NCI-H146 (cell line): ENCODE results near the gene LRMDA.

ENCODE experiments used
- DNase-seq: peaks from one replicate; lab custom pipeline; 2025; lab: John Stamatoyannopoulos, UW

Gene LRMDA

DNA sequence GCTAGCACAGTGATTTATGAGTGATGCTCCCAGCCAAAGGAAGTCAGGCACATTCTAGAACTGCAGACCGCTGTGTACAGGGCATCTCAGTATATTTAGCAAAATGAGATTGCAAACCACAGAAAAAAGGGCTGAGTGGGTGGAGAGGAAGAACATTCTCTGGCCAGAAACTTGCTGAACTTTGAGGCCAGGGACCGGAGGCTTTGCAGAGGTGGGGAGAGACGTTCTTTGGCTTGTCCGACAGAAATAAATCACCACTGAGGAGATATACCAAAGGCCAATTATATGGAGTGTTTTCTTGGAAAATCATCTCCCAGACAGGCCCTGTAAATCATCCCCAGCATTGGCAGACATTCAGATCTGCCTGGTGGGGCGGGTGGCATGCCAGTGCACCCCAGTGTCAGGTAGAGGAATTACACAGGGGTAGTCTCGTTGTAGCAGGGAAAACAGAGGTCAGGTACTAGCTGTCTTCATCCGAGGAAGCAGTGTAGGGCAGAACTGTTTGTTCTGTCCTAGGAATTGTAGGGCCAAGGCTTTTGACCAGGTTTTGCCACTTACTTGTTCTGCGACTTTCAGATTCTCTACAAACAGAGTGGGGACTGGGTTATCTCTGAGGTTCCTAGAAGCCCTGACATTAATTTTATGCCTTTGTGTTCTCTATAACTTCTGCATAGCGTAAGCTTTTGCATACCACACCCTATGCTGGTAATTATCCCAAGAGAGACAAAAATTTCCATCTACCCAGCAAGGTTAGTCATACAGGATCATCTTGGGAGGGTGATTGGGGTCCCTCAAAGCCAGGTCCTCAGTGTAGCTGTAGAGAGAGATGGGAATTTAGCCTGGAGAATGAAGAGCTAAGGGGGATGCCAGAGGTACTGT, 655.6 kb downstream of the LRMDA start:
- peak; percentile 60 for DNase-seq

DNA sequence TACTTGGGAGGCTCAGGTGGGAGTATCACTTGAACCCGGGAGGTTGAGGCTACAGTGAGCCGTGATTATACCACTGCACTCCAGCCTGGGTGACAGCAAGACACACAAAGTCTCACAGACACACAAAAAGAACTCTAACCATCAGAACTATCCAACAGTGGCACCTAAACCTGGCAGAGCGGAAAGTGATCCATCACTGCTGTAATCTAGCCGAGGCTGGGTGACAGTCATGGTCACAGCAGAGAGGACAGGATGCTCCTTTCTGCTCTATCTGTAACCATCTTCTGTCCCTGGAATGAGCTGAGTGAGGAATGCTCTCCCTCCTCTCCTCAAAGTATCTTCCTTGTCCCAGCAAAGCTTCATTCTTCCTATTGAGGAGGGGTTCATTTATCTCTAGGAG, 656.6 kb downstream of the LRMDA start:
- no peak for DNase-seq

DNA sequence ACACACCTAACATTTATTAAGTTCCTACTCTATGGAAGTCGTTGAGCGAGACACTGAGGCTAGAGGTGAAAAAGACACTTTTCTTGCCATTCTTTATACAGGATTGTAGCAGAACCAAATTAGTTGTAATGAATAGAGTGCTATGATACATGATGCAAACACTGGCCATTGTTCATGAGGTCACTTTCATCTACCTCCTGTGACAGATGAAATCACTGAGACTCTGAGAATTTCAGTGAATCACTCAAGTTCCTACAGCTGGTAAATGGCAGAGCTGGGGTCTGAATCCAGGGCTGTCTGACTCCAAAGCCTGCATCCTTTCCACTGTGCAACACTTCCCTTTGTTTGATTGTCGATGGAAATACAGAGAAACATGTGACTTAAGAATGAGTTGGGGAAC, 657.6 kb downstream of the LRMDA start:
- no peak for DNase-seq

DNA sequence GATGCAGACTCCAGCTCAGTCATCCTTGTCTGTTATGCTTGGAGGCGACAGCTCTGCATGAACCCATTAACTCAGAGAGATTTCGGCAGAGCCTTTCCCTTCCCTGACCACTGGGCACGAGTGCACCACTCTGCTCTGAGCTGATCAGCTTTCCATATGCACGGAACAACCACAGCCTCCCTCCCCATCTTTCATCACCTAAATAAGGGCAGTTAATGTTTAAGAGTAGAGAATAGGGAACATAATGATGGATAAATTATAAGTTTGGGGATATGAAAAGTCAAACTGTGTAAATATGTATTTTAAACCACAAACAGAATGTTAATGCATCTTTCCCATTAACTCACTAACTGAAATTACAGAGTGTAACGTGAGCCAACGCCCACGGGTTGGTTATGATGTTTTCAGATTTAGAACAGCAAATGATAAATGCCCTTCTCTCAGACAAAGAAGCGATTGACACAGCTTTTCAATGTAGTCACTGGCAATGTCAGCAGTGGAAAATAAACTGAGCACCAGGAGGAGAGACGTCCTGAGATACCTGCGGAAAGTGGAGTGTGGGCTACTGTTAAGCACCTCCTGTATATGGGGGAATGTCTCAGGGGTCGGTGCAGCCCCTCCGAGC, 658.2 kb downstream of the LRMDA start:
- DNase-seq, result peak; percentile 41

DNA sequence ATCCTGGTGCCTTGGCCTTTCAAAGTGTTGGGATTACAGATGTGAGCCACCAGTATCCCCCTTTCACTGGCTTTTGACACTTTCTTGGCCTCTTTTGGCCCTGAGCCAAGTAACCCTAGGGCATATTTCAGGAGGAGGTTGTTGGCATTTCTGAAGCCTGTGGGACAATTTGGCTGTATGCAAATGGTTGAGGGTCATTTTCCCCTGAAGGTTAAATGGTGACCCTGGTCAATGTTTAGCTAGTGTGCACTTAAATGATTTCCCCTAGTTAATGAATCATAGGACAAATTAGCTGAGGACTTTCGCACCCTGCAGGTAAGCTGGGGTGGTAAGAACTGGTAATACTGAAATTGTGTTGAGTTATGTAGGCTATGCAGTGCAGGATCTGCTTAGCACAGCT, 660.5 kb downstream of the LRMDA start:
- peak; percentile 48 for DNase-seq

DNA sequence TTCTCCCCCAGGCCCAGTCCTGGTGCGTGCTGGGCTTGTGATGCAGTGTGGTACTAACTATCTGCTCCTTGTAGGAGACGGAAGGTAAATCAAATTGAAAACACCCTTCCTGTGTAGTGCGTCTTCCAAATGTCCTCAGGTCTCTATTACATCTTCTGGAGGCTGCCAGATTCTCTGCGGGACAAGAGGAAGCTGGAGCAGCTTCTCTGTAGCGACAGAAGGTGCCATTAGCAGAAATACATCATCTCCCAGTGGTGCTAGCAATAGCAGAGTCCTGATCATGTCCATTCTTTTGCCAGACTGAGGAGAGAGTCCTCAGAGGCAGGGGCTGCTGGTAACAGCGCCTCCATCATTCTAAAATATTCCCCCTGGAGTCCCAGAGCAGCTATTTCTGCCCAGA, 675.2 kb downstream of the LRMDA start:
- no peak for DNase-seq

DNA sequence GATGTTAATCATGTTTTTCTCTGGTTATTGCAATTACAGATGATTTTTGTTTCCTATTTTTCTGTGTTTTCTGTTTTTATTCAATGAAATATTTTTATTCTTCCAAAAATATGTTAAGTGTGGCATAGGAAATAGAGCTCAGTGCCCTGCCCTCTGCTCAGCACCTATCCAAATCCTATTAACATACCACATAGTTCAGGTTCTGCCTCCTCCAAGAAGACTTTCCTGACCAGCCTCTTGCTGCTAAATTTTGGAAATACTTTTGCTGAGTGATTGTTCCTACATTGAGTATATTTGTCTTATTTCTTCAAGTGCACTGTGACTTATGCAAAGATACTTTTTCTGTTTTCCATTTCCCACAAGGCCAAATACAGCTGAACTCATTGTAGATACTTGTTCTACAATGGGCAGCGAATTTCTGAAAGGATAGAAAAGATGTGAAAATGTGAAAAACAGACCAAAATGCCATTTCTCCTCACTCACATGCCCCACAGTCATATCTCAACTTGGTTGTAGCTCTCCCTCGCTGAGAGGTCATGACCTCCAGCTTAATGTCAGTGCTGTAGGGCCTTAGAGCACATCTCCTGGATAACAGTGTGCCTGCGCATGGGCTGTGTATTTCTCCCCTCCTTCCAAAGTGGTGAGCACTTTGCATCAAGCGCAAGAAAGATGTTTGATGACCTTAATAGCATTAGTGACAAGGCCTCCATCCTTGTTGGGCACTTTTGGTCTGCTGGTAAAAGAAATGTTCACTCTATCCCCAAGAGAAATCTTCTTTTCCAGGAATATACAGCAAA, 677.3 kb downstream of the LRMDA start:
- DNase-seq, result no peak

DNA sequence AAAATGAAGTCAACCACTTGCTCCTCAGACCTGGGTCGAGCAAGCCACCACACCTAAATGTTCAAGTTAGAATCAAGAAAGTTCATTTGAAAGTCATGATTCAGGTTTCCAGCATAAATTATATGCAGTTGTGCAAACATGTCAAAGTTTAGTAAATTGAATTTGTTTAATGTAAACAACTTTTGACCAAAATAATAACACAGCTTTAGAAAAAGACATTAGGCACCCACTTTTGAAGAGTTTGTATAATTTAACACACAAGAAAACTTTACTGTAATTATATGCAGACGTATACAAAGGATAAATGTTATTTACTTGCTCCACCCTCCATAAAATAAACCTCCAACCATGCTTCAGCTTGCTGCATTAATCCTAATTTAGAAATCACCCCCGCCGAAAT, 680.0 kb downstream of the LRMDA start:
- no peak for DNase-seq

DNA sequence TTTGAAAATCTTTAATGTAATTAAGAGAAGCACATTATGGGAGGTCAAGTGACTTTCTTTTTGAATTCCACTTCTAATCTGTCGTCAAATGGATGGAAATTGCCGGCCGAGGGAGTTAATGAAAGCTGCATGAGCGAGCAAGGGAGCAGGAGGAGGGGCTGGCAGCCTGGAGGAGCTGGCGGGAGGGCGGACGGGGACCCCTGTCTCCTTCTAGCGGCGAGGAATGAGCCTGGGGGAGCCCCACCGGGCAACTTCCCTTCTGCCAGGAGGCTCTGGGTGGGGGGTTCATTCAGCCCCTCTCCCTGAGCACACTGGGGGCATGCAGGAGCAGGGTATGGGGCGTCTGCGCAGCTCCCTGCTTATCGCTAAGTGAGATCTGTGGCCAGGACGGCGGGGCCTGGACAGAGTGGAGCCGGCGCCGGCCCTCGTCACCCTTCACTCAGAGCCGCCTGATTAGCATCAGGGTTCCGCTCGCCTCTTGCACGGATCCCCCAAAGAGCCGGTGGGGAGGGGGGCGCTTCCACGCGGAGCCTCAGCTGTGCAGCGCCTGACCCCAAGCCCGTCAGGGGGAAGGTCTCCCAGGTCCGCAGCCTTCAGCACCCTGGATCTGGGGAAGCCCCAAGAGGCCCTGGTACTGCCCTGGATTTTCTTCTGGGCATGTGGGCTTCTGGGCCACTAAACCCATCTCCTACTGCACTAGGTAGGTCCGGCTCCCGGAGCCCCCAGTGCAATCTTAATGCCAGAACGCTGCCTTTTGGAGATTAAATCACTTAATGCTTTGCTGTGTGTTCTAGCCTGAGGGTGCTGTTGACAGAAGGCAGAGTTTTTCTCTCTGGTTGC, 680.8 kb downstream of the LRMDA start:
- DNase-seq, result no peak

DNA sequence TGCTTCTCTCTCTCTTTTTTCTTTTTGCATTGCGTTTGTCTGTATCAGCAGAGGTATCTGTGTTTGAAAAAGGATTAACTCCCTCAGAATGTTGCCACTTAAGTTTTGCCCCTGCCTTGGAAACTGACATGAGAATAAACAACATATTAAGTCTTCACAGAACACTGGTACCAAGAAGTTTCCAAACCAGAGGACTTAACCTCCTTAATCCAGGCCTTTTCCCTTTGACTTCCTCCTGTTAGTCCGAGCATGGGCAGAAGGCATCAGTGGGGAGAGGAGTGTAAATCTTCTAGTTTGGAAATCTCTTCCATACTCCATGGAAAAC, 681.4 kb downstream of the LRMDA start:
- DNase-seq, result no peak

DNA sequence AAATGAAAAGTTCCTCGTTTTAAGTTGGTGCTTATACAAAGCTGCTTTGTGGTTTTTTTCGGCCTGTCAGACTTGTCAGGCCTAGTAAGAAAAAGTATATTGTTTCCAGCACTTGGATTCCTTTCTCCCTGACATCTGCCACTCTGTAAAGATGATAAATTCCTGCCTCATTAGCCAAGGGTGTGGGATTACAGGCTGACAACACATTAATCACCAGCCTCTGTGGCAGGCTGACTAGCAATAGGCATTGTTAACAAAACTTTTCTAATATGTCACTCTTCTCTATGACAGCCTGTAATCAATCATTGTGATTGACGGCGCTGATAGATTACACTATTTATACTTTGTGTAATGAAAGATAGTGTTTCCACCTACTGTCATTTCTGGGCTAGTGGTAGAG, 682.5 kb downstream of the LRMDA start:
- peak; percentile 38 for DNase-seq

DNA sequence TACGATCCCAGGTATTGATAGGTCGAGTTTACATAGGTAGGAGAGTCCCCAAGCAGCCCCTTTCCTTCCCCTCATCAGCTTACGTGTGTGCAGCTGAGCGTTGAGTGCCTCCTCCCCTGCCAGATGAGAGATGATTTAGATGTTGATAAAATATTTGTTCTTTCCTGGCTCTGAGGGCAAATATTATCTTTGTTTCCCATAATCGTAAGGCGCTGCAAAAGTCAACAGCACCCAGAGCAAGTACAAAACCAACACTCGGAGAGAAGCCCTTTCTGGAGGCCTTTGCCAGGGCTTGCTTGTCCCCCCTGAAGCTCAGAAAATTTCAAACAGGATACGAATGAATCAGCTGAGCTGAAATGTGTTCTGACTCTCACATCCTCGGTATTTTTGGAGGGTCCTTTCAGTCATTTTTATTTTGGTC, 683.2 kb downstream of the LRMDA start:
- DNase-seq, result peak; percentile 83

DNA sequence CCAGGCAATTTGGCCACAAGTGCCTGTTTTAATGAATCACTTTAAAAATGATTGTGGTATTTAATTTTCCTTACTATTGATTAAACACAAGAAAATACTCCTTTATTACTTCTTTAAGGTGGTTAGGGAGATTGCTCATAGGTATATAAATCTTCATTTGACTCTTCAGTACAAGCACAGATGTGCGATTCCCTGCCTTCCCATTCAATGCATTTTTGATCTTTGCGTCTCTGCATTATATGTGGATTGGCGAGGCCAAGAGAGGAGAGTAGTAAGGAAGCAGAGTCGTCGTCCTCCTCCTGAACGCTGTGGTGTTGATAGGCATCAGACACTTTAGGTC, 683.7 kb downstream of the LRMDA start:
- DNase-seq, result no peak

DNA sequence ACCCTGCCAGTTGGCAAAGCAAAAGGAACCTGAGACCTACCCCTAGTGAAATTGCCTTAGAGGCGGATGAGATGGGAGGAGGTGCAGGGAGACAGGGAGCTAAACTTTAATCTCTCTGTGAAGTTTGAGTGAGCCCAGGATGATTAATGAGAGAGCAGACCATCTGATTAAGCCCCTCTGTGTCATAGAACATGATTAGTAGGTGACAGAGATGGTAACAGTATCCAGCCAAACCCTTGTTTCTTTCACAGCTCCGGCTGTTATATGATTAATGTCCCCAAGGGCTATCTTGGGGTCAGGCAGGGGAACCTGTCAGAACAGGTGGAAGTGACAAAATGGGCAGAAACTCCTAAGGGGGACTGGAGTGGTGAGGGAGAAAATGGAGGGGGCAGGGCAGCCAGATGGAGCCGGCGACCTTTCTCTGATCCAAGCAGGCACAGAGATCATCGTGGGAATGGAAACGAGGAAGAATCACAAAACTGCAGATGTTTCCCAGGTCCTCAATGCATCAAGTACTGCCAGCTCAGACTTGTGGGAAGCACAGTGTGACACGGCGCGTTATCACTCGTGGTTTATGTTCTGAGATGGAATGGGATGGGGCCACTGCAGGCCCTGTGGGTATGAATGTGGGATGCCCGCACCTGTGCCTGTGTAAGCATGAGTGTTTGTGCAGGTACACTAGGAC, 684.2 kb downstream of the LRMDA start:
- DNase-seq, result peak; percentile 61

DNA sequence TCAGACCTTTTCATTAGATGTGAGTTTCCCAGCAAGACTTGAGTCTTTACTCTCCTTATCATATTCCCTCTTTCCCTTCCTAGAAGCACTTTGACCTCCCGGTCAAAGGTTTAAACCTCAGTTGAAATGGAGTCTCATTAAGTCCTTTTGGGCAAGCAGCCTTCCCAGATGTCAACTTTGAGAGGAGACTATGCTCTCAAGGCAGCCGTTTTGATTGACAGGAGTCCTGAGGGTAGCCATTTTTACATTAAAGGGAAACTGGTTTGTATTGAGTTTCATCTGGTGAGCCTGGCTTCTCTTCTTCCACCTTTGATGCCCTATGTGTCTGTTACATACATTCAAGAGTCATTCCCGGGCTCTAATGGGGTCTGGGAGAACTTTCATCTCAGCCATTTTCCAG, 685.1 kb downstream of the LRMDA start:
- no peak for DNase-seq

DNA sequence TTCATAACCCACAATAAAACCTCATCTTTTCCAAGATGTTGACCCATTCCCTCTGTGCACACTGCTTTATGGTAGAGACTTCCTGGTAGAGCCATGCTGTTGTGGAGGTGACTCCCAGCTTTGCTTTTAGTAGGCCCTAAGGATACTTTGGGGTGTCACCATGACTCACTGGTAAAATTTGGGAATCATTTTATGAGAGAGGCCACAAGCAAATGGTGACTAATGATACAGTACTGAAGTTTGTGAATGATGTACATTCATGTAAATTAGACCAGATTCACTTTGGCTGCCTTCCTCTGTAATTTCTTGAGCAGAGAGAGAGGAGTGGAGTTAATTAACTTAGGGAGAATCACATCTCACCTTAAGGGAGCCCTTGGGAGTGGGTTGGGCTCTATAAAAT, 686.5 kb downstream of the LRMDA start:
- DNase-seq, result no peak

DNA sequence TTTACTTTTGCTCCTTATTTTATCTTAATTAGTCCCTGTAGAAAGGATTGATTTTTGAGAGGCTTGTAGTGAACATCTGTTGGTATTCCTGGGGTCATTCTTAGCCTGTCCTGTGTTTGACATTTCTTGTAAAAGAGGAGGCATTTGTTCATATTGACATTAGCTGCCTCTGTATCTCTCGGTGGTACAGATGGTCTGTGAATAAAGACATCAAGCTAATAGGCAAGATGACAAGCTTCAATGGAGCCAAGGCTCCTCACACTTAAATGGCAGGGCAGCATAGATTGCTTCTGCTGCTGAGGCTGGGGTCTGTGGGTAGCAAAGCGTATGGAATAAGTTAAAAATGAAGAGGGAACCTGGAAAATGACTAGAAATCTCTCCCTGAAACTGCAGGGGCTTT, 687.6 kb downstream of the LRMDA start:
- DNase-seq, result no peak

DNA sequence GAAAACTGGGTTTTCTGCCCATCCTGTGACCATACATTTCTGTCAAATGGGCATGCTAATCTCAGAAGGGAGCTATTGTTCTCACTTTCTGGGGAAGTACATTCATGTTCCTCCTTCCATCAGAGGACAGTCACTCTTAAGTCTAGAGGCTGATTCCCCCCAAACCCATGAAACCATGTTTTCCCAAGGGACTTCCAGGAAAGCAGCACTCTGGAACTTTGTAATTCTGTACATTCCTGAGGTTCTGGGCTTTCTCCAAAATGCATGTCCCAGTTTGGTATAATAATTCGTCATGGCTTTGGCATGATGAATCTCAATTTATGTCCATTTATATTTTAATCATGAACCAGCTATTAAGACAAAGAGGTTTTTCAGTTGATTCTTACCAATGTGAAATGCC, 688.1 kb downstream of the LRMDA start:
- no peak for DNase-seq

DNA sequence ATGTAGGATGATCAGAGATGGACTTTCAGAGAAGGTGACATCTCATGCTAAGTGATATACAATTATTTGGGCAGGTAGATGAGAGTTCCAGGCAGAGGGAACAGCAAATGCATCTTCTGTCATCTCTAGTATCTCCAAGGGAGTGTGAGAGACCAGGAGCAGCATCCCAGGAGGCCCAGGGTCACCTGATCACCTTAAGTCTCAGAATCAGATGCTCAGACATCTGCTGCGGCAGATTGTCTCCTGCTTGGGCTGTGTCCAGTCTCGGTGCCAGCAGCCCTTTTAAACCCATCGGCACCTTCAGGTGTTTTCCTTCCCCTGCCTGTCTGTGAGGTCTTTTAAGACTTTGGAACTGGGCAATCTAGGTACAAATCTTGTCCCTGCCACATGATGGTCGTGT, 690.6 kb downstream of the LRMDA start:
- no peak for DNase-seq

DNA sequence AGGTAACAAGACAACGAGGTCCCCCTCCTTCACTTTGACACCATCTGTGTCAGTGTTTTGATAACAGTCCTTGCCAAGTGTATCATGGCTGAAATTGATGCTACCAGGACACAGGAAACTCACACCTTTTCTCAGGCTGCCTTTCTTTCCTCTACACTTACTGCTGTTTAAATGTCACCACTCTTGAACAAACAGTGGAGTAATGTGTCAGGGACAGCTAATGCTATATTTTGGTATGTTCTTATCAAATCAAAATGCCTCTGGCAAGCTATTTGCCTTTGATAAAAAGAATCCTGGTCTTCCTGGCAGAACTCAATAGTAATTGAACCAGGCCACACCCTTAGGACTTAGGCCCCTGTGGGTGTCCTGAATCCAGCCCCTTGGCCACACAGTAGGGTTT, 692.9 kb downstream of the LRMDA start:
- DNase-seq, result no peak

DNA sequence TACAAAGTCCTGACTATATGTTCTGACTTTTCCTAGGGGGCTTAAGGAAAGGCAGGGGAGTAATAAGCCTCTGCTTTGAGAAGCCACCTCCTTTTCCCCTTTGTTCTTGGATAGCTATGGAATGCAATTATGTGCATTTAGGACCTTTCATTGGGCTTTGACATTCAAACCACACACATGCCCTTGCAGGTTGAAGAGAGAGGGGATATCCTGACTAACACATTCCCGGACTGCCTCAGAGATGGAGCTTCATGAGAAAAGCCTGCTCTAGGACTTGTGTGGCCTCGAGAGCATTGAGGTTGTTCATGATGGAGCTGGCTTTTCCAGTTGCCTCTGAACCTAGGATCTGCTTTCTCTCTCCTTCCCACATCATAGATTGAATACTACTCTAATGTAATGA, 694.5 kb downstream of the LRMDA start:
- DNase-seq, result no peak
